ENCODE results near the gene ITPRID2. TPM values are rescaled to one million over a fixed set of nuclear protein-coding genes. Genes with fewer than 3 reads are reported as not detected.
A peak's percentile ranks its signal among the peaks of the same experiment; 100 is the strongest.

ITPRID2 gene
- 10 to 100 TPM; 38.7 to 91.9 (median 42.5) TPM for total RNA-seq

- intact Hi-C loops (cut with DNase I; ENCODE audit: low total_unique reads) (loop anchor here (5.0 to 10.0 kb wide), 4 partner anchors 173 to 1884 kb away; partner anchors contain the start of genes CWC22, NCKAP1 and NUP35), in situ Hi-C loops (cut with MboI; ENCODE audit: low sequenced_read_pairs in 4 of 4) (no loop called here)
- Histone ChIP-seq H3K4me1 (peaks cover 33 to 46% of the 10 kb centered on the region in 2 donors), H3K27me3 (no peaks in the 10 kb centered on the region), H3K27ac (peak within 1 kb of the TSS; percentile 98 to 99 (median 98)), H3K4me3 (peak within 1 kb of the TSS; percentile 81 to 96 (median 84)), H3K9me3 (no peaks in the 10 kb centered on the region), H3K36me3 (no peaks in the 10 kb centered on the region)
- peak in 1 of 2 donors; percentile 58 for TF ChIP-seq POLR2A (IDR thresholded peaks at IDR 0.05)
- TF ChIP-seq CTCF (IDR thresholded peaks at IDR 0.05 in 4 of 5, conservative IDR thresholded peaks at IDR 0.05 in 1 of 5), result peak in 4 of 5 experiments; percentile 32 to 57 (median 38)
- DNase-seq (peak; percentile 66 to 73), ATAC-seq (peak; percentile 75 to 78)
Measured at GRCh38 chr2:181891258-181891965, at the start of gene ITPRID2. Gene ITPRID2, plus strand, starts transcription at chr2:181891730. Its CDS starts 337 bp downstream, at chr2:181892067.

GRCh38 chr2:181844551-181845290 is 46.8 kb upstream of the ITPRID2 start:
- no peaks in the 10 kb centered on the region for H3K9me3 ChIP-seq
- in situ Hi-C loops (cut with MboI; ENCODE audit: low sequenced_read_pairs in 4 of 4) (no loop called here), intact Hi-C loops (cut with DNase I; ENCODE audit: low total_unique reads) (no loop called here)

GRCh38 chr2:181846399-181847197 is 44.9 kb upstream of the ITPRID2 start:
- H3K4me1 ChIP-seq, result no peaks in the 10 kb centered on the region
- ATAC-seq (no peak), DNase-seq (no peak)
- no peak overlapping the region for H3K4me3 ChIP-seq
- no peaks in the 10 kb centered on the region for H3K27me3 ChIP-seq
- in situ Hi-C loops (cut with MboI; ENCODE audit: low sequenced_read_pairs in 4 of 4), result no loop called here
- no peak overlapping the region for H3K27ac ChIP-seq
- no peaks in the 10 kb centered on the region for H3K36me3 ChIP-seq
- intact Hi-C loops (cut with DNase I; ENCODE audit: low total_unique reads), result no loop called here
- TF ChIP-seq CTCF (IDR thresholded peaks at IDR 0.05 in 4 of 5, conservative IDR thresholded peaks at IDR 0.05 in 1 of 5) (no peak), POLR2A (IDR thresholded peaks at IDR 0.05) (no peak)
- H3K9me3 ChIP-seq, result no peaks in the 10 kb centered on the region

More at GRCh38 chr2:181844551-181845290, 46.8 kb upstream of the ITPRID2 start:
- no peak overlapping the region for H3K27ac ChIP-seq
- no peak for TF ChIP-seq CTCF (IDR thresholded peaks at IDR 0.05 in 4 of 5, conservative IDR thresholded peaks at IDR 0.05 in 1 of 5)
- no peak for TF ChIP-seq POLR2A (IDR thresholded peaks at IDR 0.05)
- H3K36me3 ChIP-seq, result no peaks in the 10 kb centered on the region
- no peaks in the 10 kb centered on the region for H3K4me1 ChIP-seq
- H3K4me3 ChIP-seq, result no peak overlapping the region
- no peaks in the 10 kb centered on the region for H3K27me3 ChIP-seq
- DNase-seq (no peak), ATAC-seq (no peak)

GRCh38 chr2:181847198-181847556 is 44.4 kb upstream of the ITPRID2 start:
- no peaks in the 10 kb centered on the region for H3K36me3 ChIP-seq
- in situ Hi-C loops (cut with MboI; ENCODE audit: low sequenced_read_pairs in 4 of 4), result no loop called here
- H3K27me3 ChIP-seq, result no peaks in the 10 kb centered on the region
- H3K4me3 ChIP-seq, result no peak overlapping the region
- no peaks in the 10 kb centered on the region for H3K9me3 ChIP-seq
- DNase-seq, result no peak
- H3K4me1 ChIP-seq, result no peaks in the 10 kb centered on the region
- ATAC-seq, result no peak
- TF ChIP-seq POLR2A (IDR thresholded peaks at IDR 0.05) (no peak), CTCF (IDR thresholded peaks at IDR 0.05 in 4 of 5, conservative IDR thresholded peaks at IDR 0.05 in 1 of 5) (no peak)
- intact Hi-C loops (cut with DNase I; ENCODE audit: low total_unique reads), result no loop called here
- H3K27ac ChIP-seq, result no peak overlapping the region
